Measurements from ENCODE around the gene DYTN. TPM values are rescaled to one million over a fixed set of nuclear protein-coding genes. Genes with fewer than 3 reads are reported as not detected.

The DYTN gene
- total and polyA plus RNA-seq, 2 experiments from 2014 or later = not detected

DNA sequence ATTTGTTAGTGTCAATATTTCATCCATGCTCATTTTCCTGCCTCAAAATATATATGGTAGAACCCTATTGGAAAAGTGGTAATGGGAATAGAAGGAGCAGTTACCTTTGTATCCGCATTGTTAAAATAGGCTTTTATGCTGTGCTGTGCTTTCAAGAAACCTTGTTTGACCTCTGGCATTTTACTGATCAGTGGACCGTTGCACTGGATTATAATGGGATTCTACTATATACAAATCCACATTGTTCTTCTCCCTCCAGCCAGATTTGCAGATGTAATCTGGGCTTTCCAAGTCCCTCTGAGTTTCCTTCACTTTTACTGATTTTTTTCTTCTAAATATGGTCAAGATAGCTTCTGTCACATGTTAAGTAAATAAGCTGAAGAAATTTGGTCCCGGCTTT is 99.2 kb downstream of the DYTN start:
- H3K4me1 ChIP-seq (ENCODE audit: insufficient read depth) = no peaks in the 10 kb centered on the region
- H3K36me3 ChIP-seq (replicated peaks; ENCODE audit: insufficient read depth, low read depth) = no peaks in the 10 kb centered on the region
- H2AFZ ChIP-seq = no peak overlapping the region
- TF ChIP-seq EZH2 (IDR thresholded peaks at IDR 0.05; ENCODE audit: borderline replicate concordance) = no peak
- TF ChIP-seq, protein P1, sequence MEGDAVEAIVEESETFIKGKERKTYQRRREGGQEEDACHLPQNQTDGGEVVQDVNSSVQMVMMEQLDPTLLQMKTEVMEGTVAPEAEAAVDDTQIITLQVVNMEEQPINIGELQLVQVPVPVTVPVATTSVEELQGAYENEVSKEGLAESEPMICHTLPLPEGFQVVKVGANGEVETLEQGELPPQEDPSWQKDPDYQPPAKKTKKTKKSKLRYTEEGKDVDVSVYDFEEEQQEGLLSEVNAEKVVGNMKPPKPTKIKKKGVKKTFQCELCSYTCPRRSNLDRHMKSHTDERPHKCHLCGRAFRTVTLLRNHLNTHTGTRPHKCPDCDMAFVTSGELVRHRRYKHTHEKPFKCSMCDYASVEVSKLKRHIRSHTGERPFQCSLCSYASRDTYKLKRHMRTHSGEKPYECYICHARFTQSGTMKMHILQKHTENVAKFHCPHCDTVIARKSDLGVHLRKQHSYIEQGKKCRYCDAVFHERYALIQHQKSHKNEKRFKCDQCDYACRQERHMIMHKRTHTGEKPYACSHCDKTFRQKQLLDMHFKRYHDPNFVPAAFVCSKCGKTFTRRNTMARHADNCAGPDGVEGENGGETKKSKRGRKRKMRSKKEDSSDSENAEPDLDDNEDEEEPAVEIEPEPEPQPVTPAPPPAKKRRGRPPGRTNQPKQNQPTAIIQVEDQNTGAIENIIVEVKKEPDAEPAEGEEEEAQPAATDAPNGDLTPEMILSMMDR (IDR thresholded peaks at IDR 0.05; ENCODE audit: poor library complexity) = no peak
- no peak for TF ChIP-seq EZH2phosphoT487 (IDR thresholded peaks at IDR 0.05; ENCODE audit: low read depth, severe bottlenecking, unreplicated experiment)
- no peak overlapping the region for H3K27ac ChIP-seq
- H3K4me3 ChIP-seq = no peak overlapping the region
- H3K9me2 ChIP-seq (replicated peaks; ENCODE audit: insufficient read depth) = no peaks in the 10 kb centered on the region
- no peaks in the 10 kb centered on the region for H4K20me1 ChIP-seq (ENCODE audit: insufficient read depth, poor library complexity, severe bottlenecking)
- 86% methylated on average over 3 of the region's 3 CpGs for WGBS (ENCODE audit: low lambda C conversion rate, missing lambda C conversion rate)
- no peaks in the 10 kb centered on the region for H3K79me2 ChIP-seq
- no peaks in the 10 kb centered on the region for H3K9me3 ChIP-seq (ENCODE audit: low read depth)
- no peak for DNase-seq (ENCODE audit: low spot score)
- no peak overlapping the region for H3K4me2 ChIP-seq
- H3K27me3 ChIP-seq = no peaks in the 10 kb centered on the region

DNA sequence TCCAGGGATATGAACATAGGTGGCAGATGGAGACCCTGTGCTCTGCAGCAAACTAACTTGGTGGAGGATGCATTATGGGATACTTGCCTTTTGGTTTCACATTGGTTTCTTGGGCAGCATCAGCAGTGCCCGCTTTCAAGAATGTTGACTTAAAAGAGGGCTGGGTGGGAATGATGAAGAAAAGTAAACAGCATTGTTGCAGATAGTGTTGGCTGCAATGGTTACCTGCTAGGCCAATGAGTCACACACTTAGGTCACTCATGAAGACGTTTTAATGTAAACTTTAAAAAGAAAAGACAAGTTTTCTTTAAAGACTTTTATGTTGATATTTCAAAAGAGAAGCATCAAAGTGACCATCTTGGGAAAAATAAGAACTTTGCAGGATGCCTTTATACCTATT is 102.0 kb downstream of the DYTN start:
- no peaks in the 10 kb centered on the region for H3K79me2 ChIP-seq
- 44% methylated on average over 2 of the region's 2 CpGs for WGBS (ENCODE audit: low lambda C conversion rate, missing lambda C conversion rate)
- H3K4me2 ChIP-seq = no peak overlapping the region
- no peaks in the 10 kb centered on the region for H3K9me3 ChIP-seq (ENCODE audit: low read depth)
- H3K27me3 ChIP-seq = no peaks in the 10 kb centered on the region
- H3K36me3 ChIP-seq (replicated peaks; ENCODE audit: insufficient read depth, low read depth) = no peaks in the 10 kb centered on the region
- H2AFZ ChIP-seq = no peak overlapping the region
- no peaks in the 10 kb centered on the region for H4K20me1 ChIP-seq (ENCODE audit: insufficient read depth, poor library complexity, severe bottlenecking)
- TF ChIP-seq EZH2 (IDR thresholded peaks at IDR 0.05; ENCODE audit: borderline replicate concordance) (no peak), EZH2phosphoT487 (IDR thresholded peaks at IDR 0.05; ENCODE audit: low read depth, severe bottlenecking, unreplicated experiment) (no peak)
- TF ChIP-seq, protein P1 (IDR thresholded peaks at IDR 0.05; ENCODE audit: poor library complexity) = no peak
- no peaks in the 10 kb centered on the region for H3K9me2 ChIP-seq (replicated peaks; ENCODE audit: insufficient read depth)
- H3K4me3 ChIP-seq = no peak overlapping the region
- H3K27ac ChIP-seq = no peak overlapping the region
- no peaks in the 10 kb centered on the region for H3K4me1 ChIP-seq (ENCODE audit: insufficient read depth)
- DNase-seq (ENCODE audit: low spot score) = peak; percentile 9

DNA sequence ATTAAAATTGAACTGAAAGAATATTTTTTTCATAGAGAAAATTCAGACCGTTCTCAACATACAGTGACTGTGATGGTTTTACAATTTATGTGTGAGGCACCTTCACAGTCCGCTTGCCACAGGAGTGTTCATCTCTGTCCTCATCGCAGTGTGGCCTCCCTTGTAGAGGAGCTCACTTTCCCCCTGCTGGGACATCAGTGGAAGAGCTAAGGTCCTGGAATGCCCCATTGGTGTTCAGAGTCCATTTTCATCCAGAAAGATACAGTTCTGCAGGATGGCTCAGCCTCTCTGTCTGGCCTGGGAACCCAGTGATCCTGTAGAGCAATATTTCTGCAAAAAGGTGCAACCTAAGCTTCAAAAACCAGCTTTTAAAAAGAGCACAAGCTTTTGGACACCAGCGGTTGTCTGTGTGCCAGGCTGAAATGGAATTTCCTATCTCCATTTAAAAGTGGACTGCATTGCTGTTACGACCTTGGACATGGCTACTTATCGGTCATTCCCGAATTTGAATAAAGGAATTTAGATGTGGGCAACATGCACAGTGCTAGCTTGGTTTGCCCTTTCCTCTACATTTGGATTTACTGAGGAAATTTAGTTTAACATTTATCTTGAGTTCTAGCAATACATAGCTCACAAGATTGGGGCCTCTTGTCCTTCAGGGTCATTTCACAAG is 102.6 kb downstream of the DYTN start:
- H3K9me2 ChIP-seq (replicated peaks; ENCODE audit: insufficient read depth) = no peaks in the 10 kb centered on the region
- H3K27ac ChIP-seq = no peak overlapping the region
- no peaks in the 10 kb centered on the region for H4K20me1 ChIP-seq (ENCODE audit: insufficient read depth, poor library complexity, severe bottlenecking)
- H3K27me3 ChIP-seq = no peaks in the 10 kb centered on the region
- no peaks in the 10 kb centered on the region for H3K36me3 ChIP-seq (replicated peaks; ENCODE audit: insufficient read depth, low read depth)
- no peaks in the 10 kb centered on the region for H3K79me2 ChIP-seq
- H3K4me3 ChIP-seq = no peak overlapping the region
- 78% methylated on average over 7 of the region's 7 CpGs for WGBS (ENCODE audit: low lambda C conversion rate, missing lambda C conversion rate)
- DNase-seq (ENCODE audit: low spot score) = no peak
- H3K9me3 ChIP-seq (ENCODE audit: low read depth) = no peaks in the 10 kb centered on the region
- H3K4me1 ChIP-seq (ENCODE audit: insufficient read depth) = no peaks in the 10 kb centered on the region
- H2AFZ ChIP-seq = no peak overlapping the region
- no peak overlapping the region for H3K4me2 ChIP-seq
- TF ChIP-seq EZH2 (IDR thresholded peaks at IDR 0.05; ENCODE audit: borderline replicate concordance) (no peak), EZH2phosphoT487 (IDR thresholded peaks at IDR 0.05; ENCODE audit: low read depth, severe bottlenecking, unreplicated experiment) (no peak)
- TF ChIP-seq, protein P1 (IDR thresholded peaks at IDR 0.05; ENCODE audit: poor library complexity) = no peak
